ENCODE results near the gene CCND1. TPM values are rescaled to one million over a fixed set of nuclear protein-coding genes. Genes with fewer than 3 reads are reported as not detected.

CCND1 gene
- total and polyA plus RNA-seq, 8 donors, result 159 to 581 (median 248) TPM

- intact Hi-C loops (cut with DNase I), result no loop called here
- Histone ChIP-seq H3K9me3 (peaks cover 0 to 2% of the 10 kb centered on the region in 2 donors), H3K4me1 (no peaks in the 10 kb centered on the region), H3K27ac (no peak overlapping the region), H3K4me3 (no peak overlapping the region), H3K36me3 (no peaks in the 10 kb centered on the region), H3K27me3 (no peaks in the 10 kb centered on the region)
- no peak for DNase-seq
- ATAC-seq, result no peak
- TF ChIP-seq, protein P1, sequence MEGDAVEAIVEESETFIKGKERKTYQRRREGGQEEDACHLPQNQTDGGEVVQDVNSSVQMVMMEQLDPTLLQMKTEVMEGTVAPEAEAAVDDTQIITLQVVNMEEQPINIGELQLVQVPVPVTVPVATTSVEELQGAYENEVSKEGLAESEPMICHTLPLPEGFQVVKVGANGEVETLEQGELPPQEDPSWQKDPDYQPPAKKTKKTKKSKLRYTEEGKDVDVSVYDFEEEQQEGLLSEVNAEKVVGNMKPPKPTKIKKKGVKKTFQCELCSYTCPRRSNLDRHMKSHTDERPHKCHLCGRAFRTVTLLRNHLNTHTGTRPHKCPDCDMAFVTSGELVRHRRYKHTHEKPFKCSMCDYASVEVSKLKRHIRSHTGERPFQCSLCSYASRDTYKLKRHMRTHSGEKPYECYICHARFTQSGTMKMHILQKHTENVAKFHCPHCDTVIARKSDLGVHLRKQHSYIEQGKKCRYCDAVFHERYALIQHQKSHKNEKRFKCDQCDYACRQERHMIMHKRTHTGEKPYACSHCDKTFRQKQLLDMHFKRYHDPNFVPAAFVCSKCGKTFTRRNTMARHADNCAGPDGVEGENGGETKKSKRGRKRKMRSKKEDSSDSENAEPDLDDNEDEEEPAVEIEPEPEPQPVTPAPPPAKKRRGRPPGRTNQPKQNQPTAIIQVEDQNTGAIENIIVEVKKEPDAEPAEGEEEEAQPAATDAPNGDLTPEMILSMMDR (IDR thresholded peaks at IDR 0.05), result no peak
Observed at GRCh38 chr11:69603111-69603836, 37.7 kb upstream of the CCND1 start.

DNA sequence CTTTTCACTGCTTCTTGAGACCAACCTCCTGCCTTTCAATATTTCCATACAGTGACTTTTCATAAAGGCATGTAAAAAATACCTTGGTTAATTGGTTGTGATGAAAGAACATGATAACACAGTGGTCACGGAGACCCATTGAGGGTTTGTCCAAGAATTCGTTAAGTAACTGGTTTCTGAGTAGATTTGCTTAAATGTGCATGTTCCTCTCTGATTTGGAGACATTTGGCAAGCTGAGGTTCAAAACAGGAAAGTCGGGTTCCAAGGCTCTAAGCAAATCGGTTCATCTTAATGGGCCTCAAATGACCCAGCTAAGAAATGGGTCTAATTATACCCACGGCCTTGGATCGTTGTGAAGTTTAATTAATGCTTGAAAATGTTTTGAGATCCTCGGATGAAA, 36.9 kb upstream of the CCND1 start:
- peaks cover 0 to 9% of the 10 kb centered on the region in 2 donors for H3K9me3 ChIP-seq
- no peak overlapping the region for H3K4me3 ChIP-seq
- H3K4me1 ChIP-seq, result no peaks in the 10 kb centered on the region
- ATAC-seq (no peak), DNase-seq (no peak)
- H3K27ac ChIP-seq, result no peak overlapping the region
- TF ChIP-seq, protein P1 (IDR thresholded peaks at IDR 0.05), result no peak
- no peaks in the 10 kb centered on the region for H3K27me3 ChIP-seq
- intact Hi-C loops (cut with DNase I), result no loop called here
- H3K36me3 ChIP-seq, result no peaks in the 10 kb centered on the region

DNA sequence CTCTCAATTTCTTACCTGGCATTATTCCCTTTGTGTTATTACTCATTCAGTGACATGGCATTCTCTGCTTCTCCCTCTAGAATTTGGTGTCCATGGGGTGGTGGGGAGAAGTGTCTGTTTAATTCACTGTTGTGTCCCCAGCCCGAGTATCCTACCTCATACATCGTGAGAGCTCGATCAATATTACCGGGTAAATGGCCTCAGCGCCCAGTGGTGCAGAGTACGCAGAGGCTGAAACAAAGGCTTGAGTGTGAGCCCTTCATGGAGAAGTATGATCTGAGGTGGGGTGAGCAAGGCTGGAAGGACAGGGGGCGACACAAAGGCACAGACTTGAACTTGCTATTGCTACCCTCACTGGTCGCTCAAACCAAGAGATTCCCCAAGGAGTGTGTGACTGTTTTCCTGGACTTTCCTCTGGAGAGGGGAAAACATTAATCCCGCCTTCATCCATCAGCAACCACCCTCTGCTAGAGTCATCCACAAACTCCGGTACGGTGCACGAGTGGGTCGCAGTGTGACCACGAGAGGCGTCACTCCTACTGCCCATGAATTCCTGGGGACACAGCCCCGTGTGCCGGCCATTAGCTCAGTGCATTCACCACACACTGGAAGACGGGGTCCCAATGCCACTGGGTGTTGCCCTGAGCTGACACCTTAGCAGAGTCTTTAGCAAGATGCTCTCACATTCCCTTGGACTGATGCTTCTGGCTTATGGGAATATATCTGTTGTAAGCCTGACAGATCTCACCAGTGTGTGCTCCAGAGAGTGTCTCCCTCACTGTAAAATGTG, 35.0 kb upstream of the CCND1 start:
- Histone ChIP-seq H3K4me1 (no peaks in the 10 kb centered on the region), H3K36me3 (no peaks in the 10 kb centered on the region), H3K27me3 (no peaks in the 10 kb centered on the region), H3K27ac (no peak overlapping the region), H3K9me3 (peaks cover 0 to 9% of the 10 kb centered on the region in 2 donors), H3K4me3 (no peak overlapping the region)
- intact Hi-C loops (cut with DNase I), result no loop called here
- ATAC-seq, result no peak
- DNase-seq, result no peak
- TF ChIP-seq, protein P1 (IDR thresholded peaks at IDR 0.05), result no peak

GRCh38 chr11:69609351-69609750, 31.6 kb upstream of the CCND1 start:
- no peak overlapping the region for H3K4me3 ChIP-seq
- H3K27me3 ChIP-seq, result no peaks in the 10 kb centered on the region
- TF ChIP-seq, protein P1 (IDR thresholded peaks at IDR 0.05), result no peak
- intact Hi-C loops (cut with DNase I), result no loop called here
- no peaks in the 10 kb centered on the region for H3K4me1 ChIP-seq
- H3K9me3 ChIP-seq, result peaks cover 0 to 9% of the 10 kb centered on the region in 2 donors
- ATAC-seq (no peak), DNase-seq (no peak)
- no peaks in the 10 kb centered on the region for H3K36me3 ChIP-seq
- H3K27ac ChIP-seq, result no peak overlapping the region

All from left lung (tissue), 10 donors.